Measurements from ENCODE around the gene SOX15. TPM values are rescaled to one million over a fixed set of nuclear protein-coding genes. Genes with fewer than 3 reads are reported as not detected.

SOX15 gene
- polyA plus RNA-seq, 1 donor from 2014 or later = 0.47 TPM

GRCh38 chr17:7615265-7615747 lies 25.4 kb upstream of the SOX15 start:
- Histone ChIP-seq H3K36me3 (ENCODE audit: insufficient read depth, low read length) (no peaks in the 10 kb centered on the region), H3K9me3 (ENCODE audit: low read length) (no peaks in the 10 kb centered on the region), H3K4me3 (ENCODE audit: low read length) (peak overlapping the region; percentile 64), H3K4me2 (ENCODE audit: low read length) (no peak overlapping the region), H3K9me2 (ENCODE audit: insufficient read depth, low read length) (no peaks in the 10 kb centered on the region), H2AFZ (ENCODE audit: low read depth, low read length) (no peak overlapping the region), H3K9ac (ENCODE audit: low read length) (peak overlapping the region; percentile 61), H3F3A (ENCODE audit: insufficient read depth, low read length, poor library complexity, severe bottlenecking) (no peaks in the 10 kb centered on the region), H4K20me1 (ENCODE audit: insufficient read depth) (no peaks in the 10 kb centered on the region), H3K27ac (ENCODE audit: low read length) (peak overlapping the region; percentile 76), H3K27me3 (ENCODE audit: insufficient read depth, low read depth, low read length) (no peaks in the 10 kb centered on the region), H3K79me2 (replicated peaks; ENCODE audit: insufficient read depth, low read length) (peaks cover 40% of the 10 kb centered on the region)
- no peak for TF ChIP-seq POLR2AphosphoS5 (IDR thresholded peaks at IDR 0.05)
- TF ChIP-seq EP300 (conservative IDR thresholded peaks at IDR 0.05; ENCODE audit: poor library complexity, severe bottlenecking) = no peak
- TF ChIP-seq TAF1 (IDR thresholded peaks at IDR 0.05; ENCODE audit: low read depth) = no peak
- no peak for TF ChIP-seq REST (IDR thresholded peaks at IDR 0.05; ENCODE audit: borderline replicate concordance)
- TF ChIP-seq MXI1 (conservative IDR thresholded peaks at IDR 0.05; ENCODE audit: poor library complexity, severe bottlenecking) = no peak
- no peak for TF ChIP-seq EZH2 (IDR thresholded peaks at IDR 0.05; ENCODE audit: borderline replicate concordance, insufficient read depth, low read length, poor library complexity, severe bottlenecking)
- no peak for TF ChIP-seq RAD21 (conservative IDR thresholded peaks at IDR 0.05)
- TF ChIP-seq CTCF (IDR thresholded peaks at IDR 0.05; ENCODE audit: poor library complexity, severe bottlenecking) = no peak
- no peak for TF ChIP-seq SMC3 (conservative IDR thresholded peaks at IDR 0.05; ENCODE audit: poor library complexity)

GRCh38 chr17:7614425-7615264 lies 24.8 kb upstream of the SOX15 start, which contains the start of gene FXR2:
Gene FXR2, minus strand, starts transcription at chr17:7614897. Its CDS starts 365 bp downstream, at chr17:7614532.
- Histone ChIP-seq H3K9ac (ENCODE audit: low read length) (peak within 1 kb of the TSS; percentile 94), H3K27me3 (ENCODE audit: insufficient read depth, low read depth, low read length) (no peaks in the 10 kb centered on the region), H3K4me2 (ENCODE audit: low read length) (peak within 1 kb of the TSS; percentile 87), H2AFZ (ENCODE audit: low read depth, low read length) (no peak within 1 kb of the TSS), H4K20me1 (ENCODE audit: insufficient read depth) (no peaks in the 10 kb centered on the region), H3K27ac (ENCODE audit: low read length) (peak within 1 kb of the TSS; percentile 82), H3K9me3 (ENCODE audit: low read length) (no peaks in the 10 kb centered on the region), H3K79me2 (replicated peaks; ENCODE audit: insufficient read depth, low read length) (peaks cover 44% of the 10 kb centered on the region), H3K36me3 (ENCODE audit: insufficient read depth, low read length) (no peaks in the 10 kb centered on the region), H3F3A (ENCODE audit: insufficient read depth, low read length, poor library complexity, severe bottlenecking) (no peaks in the 10 kb centered on the region), H3K4me3 (ENCODE audit: low read length) (peak within 1 kb of the TSS; percentile 96), H3K9me2 (ENCODE audit: insufficient read depth, low read length) (no peaks in the 10 kb centered on the region)
- TF ChIP-seq EP300 (conservative IDR thresholded peaks at IDR 0.05; ENCODE audit: poor library complexity, severe bottlenecking) (peak; percentile 69), SMC3 (conservative IDR thresholded peaks at IDR 0.05; ENCODE audit: poor library complexity) (peak; percentile 57), MXI1 (conservative IDR thresholded peaks at IDR 0.05; ENCODE audit: poor library complexity, severe bottlenecking) (peak; percentile 42), TAF1 (IDR thresholded peaks at IDR 0.05; ENCODE audit: low read depth) (no peak), CTCF (IDR thresholded peaks at IDR 0.05; ENCODE audit: poor library complexity, severe bottlenecking) (peak; percentile 99), REST (IDR thresholded peaks at IDR 0.05; ENCODE audit: borderline replicate concordance) (no peak), RAD21 (conservative IDR thresholded peaks at IDR 0.05) (peak; percentile 56), POLR2AphosphoS5 (IDR thresholded peaks at IDR 0.05) (peak; percentile 98)
